ENCODE results near the gene CAMK1D.
"Not testable (repeated sequence)": the region's sequence is repeated elsewhere in the genome, so short reads cannot be mapped to it uniquely, and the experiment has no call there.

DNA sequence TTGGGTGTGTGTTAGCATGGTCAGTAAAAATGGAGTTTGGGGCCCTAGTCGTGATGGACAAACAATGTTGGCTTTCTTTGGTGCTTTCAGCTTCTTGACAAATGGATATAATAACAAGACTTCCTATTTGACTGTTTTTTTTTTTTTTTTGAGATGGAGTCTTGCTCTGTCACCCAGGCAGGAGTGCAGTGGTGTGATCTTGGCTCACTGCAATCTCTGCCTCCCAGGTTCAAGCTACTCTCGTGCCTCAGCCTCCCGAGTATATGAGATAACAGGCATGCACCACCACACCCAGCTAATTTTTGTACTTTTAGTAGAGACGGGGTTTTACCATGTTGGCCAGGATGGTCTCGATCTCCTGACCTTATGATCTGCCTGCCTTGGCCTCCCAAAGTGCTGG lies 11.8 kb downstream of the CAMK1D start:
- TF ChIP-seq POLR2A (IDR thresholded peaks at IDR 0.05): not testable (repeated sequence)
- TF ChIP-seq, protein P1, sequence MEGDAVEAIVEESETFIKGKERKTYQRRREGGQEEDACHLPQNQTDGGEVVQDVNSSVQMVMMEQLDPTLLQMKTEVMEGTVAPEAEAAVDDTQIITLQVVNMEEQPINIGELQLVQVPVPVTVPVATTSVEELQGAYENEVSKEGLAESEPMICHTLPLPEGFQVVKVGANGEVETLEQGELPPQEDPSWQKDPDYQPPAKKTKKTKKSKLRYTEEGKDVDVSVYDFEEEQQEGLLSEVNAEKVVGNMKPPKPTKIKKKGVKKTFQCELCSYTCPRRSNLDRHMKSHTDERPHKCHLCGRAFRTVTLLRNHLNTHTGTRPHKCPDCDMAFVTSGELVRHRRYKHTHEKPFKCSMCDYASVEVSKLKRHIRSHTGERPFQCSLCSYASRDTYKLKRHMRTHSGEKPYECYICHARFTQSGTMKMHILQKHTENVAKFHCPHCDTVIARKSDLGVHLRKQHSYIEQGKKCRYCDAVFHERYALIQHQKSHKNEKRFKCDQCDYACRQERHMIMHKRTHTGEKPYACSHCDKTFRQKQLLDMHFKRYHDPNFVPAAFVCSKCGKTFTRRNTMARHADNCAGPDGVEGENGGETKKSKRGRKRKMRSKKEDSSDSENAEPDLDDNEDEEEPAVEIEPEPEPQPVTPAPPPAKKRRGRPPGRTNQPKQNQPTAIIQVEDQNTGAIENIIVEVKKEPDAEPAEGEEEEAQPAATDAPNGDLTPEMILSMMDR (IDR thresholded peaks at IDR 0.05): not testable (repeated sequence)
